ENCODE measurements around the gene SCFD1.
"Not testable (repeated sequence)": the region's sequence is repeated elsewhere in the genome, so short reads cannot be mapped to it uniquely, and the experiment has no call there.

SCFD1 gene

DNA sequence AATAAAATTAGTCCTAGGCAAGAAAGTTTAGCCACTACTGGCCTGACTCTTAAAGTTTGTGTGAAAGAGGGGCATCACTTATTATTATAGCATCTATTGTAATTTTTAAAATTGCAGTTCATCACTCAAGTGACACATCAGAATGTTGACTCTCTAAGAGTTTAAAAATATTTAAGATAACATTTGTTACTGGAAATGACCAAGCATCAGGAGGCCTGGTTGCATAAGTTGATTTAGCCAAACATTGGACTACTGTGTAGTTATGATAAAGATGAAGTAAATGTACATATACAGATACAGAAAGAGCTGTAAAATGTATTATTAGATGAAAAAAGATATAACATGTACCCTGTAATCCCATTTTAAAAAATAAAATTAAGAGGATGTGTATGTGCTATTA is 47.5 kb downstream of the SCFD1 start:
- Mint-ChIP-seq H3K4me3 (no peak overlapping the region), H3K36me3 (peaks cover 8% of the 10 kb centered on the region), H3K27ac (no peak overlapping the region)

DNA sequence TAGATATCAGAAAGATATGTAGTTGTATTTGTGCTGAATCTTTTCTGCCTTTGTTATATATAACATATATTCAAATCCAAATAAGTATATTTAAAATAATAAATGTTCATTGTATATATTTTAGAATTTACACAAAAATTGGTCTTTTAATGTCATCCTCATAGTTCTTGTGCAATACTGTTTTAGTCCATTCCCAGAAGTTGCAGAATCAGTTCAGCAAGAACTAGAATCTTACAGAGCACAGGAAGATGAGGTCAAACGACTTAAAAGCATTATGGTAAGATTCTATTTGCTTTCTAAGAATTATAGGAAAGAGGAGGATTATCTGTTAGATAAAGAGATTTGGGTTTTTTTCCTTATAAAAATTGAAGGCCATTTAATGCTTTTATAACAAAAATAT is 51.0 kb downstream of the SCFD1 start:
- Mint-ChIP-seq H3K27ac (no peak overlapping the region), H3K27me3 (no peaks in the 10 kb centered on the region), H3K4me1 (no peaks in the 10 kb centered on the region)

More for the DNA sequence above, 47.5 kb downstream of the SCFD1 start:
- ATAC-seq (ENCODE audit: low read depth) (no peak), DNase-seq (ENCODE audit: low spot score in 2 of 2) (no peak)
- no peaks in the 10 kb centered on the region for H3K9me3 Mint-ChIP-seq
- no peaks in the 10 kb centered on the region for H3K27me3 Mint-ChIP-seq
- no peaks in the 10 kb centered on the region for H3K4me1 Mint-ChIP-seq

GRCh38 chr14:30678926-30679431 is 56.9 kb downstream of the SCFD1 start:
- ATAC-seq (ENCODE audit: low read depth) = no peak
- Mint-ChIP-seq H3K9me3 (no peaks in the 10 kb centered on the region), H3K27me3 (no peaks in the 10 kb centered on the region), H3K27ac (no peak overlapping the region), H3K4me3 (no peak overlapping the region), H3K4me1 (no peaks in the 10 kb centered on the region), H3K36me3 (peaks cover 28% of the 10 kb centered on the region)
- DNase-seq (ENCODE audit: low spot score in 2 of 2) = no peak

More for the DNA sequence above, 51.0 kb downstream of the SCFD1 start:
- Mint-ChIP-seq H3K36me3 (peaks cover 13% of the 10 kb centered on the region), H3K9me3 (no peaks in the 10 kb centered on the region), H3K4me3 (no peak overlapping the region)
- ATAC-seq (ENCODE audit: low read depth) (no peak), DNase-seq (ENCODE audit: low spot score in 2 of 2) (no peak)

- ATAC-seq (ENCODE audit: low read depth) = no peak
These were observed 57.9 kb downstream of the SCFD1 start for GRCh38 chr14:30680036-30680435.

DNA sequence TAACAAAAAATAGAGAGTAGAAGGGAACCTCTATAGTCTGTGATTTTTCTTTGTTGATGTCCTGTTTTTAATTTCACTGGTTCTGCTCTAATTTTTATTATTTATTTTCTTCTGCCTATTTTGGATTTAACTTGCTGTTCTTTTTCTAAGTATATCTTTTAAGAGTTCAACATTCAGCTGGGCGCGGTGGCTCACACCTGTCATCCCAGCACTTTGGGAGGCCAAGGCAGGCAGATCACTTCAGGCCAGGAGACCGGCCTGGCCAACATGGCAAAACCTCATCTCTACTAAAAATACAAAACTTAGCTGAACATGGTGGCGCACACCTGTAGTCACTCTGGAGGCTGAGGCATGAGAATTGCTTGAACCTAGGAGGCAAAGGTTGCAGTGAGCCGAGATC is 58.7 kb downstream of the SCFD1 start:
- H3K27ac Mint-ChIP-seq; H3K4me3 Mint-ChIP-seq; ATAC-seq (ENCODE audit: low read depth); H3K9me3 Mint-ChIP-seq; H3K27me3 Mint-ChIP-seq; H3K4me1 Mint-ChIP-seq; DNase-seq (ENCODE audit: low spot score in 2 of 2): not testable (repeated sequence)
- H3K36me3 Mint-ChIP-seq = peaks cover 28% of the 10 kb centered on the region

More at GRCh38 chr14:30680036-30680435, 57.9 kb downstream of the SCFD1 start:
- H3K4me1 Mint-ChIP-seq = no peaks in the 10 kb centered on the region
- no peak for DNase-seq (ENCODE audit: low spot score in 2 of 2)
- H3K27me3 Mint-ChIP-seq = no peaks in the 10 kb centered on the region
- no peak overlapping the region for H3K4me3 Mint-ChIP-seq
- H3K27ac Mint-ChIP-seq = no peak overlapping the region
- peaks cover 28% of the 10 kb centered on the region for H3K36me3 Mint-ChIP-seq
- no peaks in the 10 kb centered on the region for H3K9me3 Mint-ChIP-seq

DNA sequence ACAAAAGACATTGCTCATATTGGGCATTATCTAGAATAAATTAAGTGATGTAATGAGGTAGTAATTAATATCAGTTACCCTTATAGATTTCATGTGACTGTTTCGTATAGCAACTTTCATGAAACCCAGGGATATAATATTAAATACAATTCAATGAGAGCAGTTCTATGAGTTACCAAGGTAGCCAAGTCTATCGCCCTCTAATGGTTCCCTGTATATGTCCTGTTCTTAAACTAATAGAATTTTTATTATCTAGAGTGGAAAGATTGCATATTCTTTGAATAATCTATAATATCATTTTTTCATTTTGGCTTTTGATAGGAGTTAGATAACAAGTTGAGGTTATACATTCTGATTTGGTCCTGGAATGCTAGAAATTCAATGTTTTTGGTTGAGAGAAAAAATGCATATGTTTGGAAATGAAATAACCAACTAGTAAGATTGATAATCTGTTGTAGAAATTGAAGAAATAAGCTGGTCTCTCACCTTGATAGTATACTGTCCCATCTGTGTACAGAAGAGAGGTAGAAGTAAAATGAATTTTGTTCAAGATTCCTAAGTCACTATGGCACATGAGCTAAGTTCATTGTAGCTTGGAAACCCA is 59.7 kb downstream of the SCFD1 start:
- H3K9me3 Mint-ChIP-seq = no peaks in the 10 kb centered on the region
- no peak overlapping the region for H3K4me3 Mint-ChIP-seq
- H3K4me1 Mint-ChIP-seq = no peaks in the 10 kb centered on the region
- DNase-seq (ENCODE audit: low spot score in 2 of 2) = no peak
- peaks cover 21% of the 10 kb centered on the region for H3K36me3 Mint-ChIP-seq
- H3K27me3 Mint-ChIP-seq = no peaks in the 10 kb centered on the region
- no peak for ATAC-seq (ENCODE audit: low read depth)
- H3K27ac Mint-ChIP-seq = no peak overlapping the region

GRCh38 chr14:30690487-30691355 is 68.6 kb downstream of the SCFD1 start:
- H3K4me1 Mint-ChIP-seq; H3K27me3 Mint-ChIP-seq; H3K9me3 Mint-ChIP-seq; H3K36me3 Mint-ChIP-seq; ATAC-seq (ENCODE audit: low read depth): not testable (repeated sequence)
- Mint-ChIP-seq H3K27ac (peak overlapping the region; percentile 90), H3K4me3 (peak overlapping the region; percentile 70)
- peak; percentile 10 for DNase-seq (ENCODE audit: low spot score in 2 of 2)

DNA sequence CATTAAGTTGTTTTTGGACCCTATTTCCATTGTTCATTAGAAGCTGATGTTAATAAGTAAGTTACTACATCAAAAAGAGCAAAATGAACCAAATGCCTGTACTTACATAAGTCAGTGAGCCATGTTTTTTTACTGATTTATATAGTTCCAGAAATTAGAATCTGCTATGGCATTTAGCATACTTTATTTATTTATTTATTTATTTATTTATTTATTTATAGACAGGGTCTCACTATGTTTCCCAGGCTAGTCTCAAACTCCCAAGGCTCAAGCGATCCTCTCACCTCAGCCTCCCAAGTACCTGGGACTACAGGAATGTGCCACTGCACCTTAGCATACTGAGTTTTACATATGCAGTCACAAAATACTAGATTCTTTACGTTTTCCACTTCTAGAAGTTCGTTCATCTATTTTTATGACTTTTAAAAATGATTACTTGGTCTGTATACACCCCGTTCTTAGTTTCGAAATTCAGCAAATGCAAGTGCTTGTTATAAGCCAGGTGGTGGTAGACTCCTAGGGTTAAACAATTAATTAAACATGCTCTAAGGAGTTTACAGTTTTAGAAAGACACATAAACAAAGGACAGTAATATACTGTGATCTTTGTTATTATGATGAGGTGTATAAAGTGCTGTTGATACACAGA is 69.8 kb downstream of the SCFD1 start:
- Mint-ChIP-seq H3K4me3 (no peak overlapping the region), H3K27ac (peak overlapping the region; percentile 1), H3K27me3 (no peaks in the 10 kb centered on the region), H3K9me3 (no peaks in the 10 kb centered on the region), H3K36me3 (peaks cover 12% of the 10 kb centered on the region), H3K4me1 (peaks cover 5% of the 10 kb centered on the region)
- no peak for ATAC-seq (ENCODE audit: low read depth)
- no peak for DNase-seq (ENCODE audit: low spot score in 2 of 2)

DNA sequence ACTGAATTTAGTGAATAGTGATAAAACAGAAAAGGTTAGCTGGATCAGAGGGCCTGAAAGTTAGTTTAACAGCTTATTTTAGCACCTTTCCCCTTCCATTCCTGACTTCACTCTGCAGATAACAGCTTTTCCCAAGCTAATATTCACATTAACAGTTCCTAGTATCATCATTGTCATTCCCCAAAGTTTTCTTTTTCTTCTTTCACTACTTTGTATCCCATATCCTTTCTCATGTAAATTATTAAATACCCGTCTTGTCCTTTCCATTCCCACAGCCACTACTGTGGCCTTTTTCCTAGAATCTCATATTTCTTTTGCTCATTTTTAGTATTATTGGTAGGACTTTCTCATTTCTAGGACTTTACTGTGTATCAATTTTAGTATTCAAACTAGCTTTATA is 70.5 kb downstream of the SCFD1 start:
- peaks cover 16% of the 10 kb centered on the region for H3K36me3 Mint-ChIP-seq
- ATAC-seq (ENCODE audit: low read depth) = no peak
- H3K4me3 Mint-ChIP-seq = no peak overlapping the region
- no peaks in the 10 kb centered on the region for H3K27me3 Mint-ChIP-seq
- H3K9me3 Mint-ChIP-seq = no peaks in the 10 kb centered on the region
- peaks cover 5% of the 10 kb centered on the region for H3K4me1 Mint-ChIP-seq
- H3K27ac Mint-ChIP-seq = peak overlapping the region; percentile 12
- DNase-seq (ENCODE audit: low spot score in 2 of 2) = no peak

DNA sequence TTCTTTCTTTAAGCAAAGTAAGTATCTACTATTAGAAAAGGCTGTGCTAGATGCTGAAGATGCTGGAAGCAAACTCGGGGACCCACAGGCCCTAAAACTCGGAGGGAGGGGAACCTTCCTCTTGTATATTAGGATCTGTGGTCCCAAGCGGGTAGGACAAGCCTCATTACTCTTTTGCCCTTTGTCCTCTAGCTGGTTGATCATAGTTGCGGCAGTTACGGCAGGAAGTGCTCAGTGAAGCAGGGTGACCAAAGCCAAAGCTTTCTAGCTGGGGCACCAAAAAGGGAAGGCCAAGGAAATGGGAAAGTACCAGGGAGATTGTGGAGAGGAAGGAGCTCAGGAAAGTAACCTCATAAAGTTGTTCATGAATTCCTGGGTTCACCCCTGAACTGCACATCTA is 76.3 kb downstream of the SCFD1 start:
- Mint-ChIP-seq H3K27ac (peak overlapping the region; percentile 29), H3K4me1 (peaks cover 3% of the 10 kb centered on the region), H3K9me3 (no peaks in the 10 kb centered on the region), H3K4me3 (no peak overlapping the region), H3K27me3 (no peaks in the 10 kb centered on the region), H3K36me3 (peaks cover 18% of the 10 kb centered on the region)
- DNase-seq (ENCODE audit: low spot score in 2 of 2) (no peak), ATAC-seq (ENCODE audit: low read depth) (no peak)

- no peak overlapping the region for H3K27ac Mint-ChIP-seq
- ATAC-seq (ENCODE audit: low read depth) = no peak
- H3K4me3 Mint-ChIP-seq = no peak overlapping the region
- no peaks in the 10 kb centered on the region for H3K27me3 Mint-ChIP-seq
- DNase-seq (ENCODE audit: low spot score in 2 of 2) = no peak
- no peaks in the 10 kb centered on the region for H3K4me1 Mint-ChIP-seq
- H3K36me3 Mint-ChIP-seq = peaks cover 12% of the 10 kb centered on the region
- no peaks in the 10 kb centered on the region for H3K9me3 Mint-ChIP-seq
These were observed 84.6 kb downstream of the SCFD1 start for GRCh38 chr14:30706704-30707103.

- H3K27ac Mint-ChIP-seq = no peak overlapping the region
These were observed 86.0 kb downstream of the SCFD1 start for GRCh38 chr14:30708157-30708556.

GRCh38 chr14:30709201-30709600 is 87.1 kb downstream of the SCFD1 start:
- Mint-ChIP-seq H3K36me3 (peaks cover 16% of the 10 kb centered on the region), H3K4me1 (no peaks in the 10 kb centered on the region), H3K4me3 (no peak overlapping the region), H3K9me3 (no peaks in the 10 kb centered on the region), H3K27ac (no peak overlapping the region), H3K27me3 (no peaks in the 10 kb centered on the region)
- DNase-seq (ENCODE audit: low spot score in 2 of 2) (no peak), ATAC-seq (ENCODE audit: low read depth) (no peak)

More at GRCh38 chr14:30708157-30708556, 86.0 kb downstream of the SCFD1 start:
- no peaks in the 10 kb centered on the region for H3K4me1 Mint-ChIP-seq
- ATAC-seq (ENCODE audit: low read depth) (no peak), DNase-seq (ENCODE audit: low spot score in 2 of 2) (no peak)
- no peaks in the 10 kb centered on the region for H3K27me3 Mint-ChIP-seq
- H3K9me3 Mint-ChIP-seq = no peaks in the 10 kb centered on the region
- H3K4me3 Mint-ChIP-seq = no peak overlapping the region
- H3K36me3 Mint-ChIP-seq = peaks cover 16% of the 10 kb centered on the region

DNA sequence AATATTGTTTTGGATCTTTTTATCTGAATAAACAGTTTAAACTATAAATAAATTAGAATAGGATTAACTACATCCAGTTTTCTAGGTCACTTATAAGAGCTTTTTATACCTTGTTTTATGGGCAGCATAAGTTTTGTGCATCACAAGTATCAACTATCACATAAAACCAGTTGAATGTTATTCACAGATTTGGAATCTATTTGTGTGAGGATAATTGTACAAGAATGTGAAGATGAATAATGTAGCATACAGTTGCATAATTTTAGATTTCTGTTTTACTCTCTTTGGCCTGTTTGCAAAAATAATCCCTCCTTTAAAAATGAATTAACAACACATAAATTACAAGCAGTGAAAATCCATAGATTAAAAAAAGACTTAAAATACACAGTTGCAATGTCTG is 88.8 kb downstream of the SCFD1 start:
- Mint-ChIP-seq H3K4me1 (no peaks in the 10 kb centered on the region), H3K9me3 (no peaks in the 10 kb centered on the region), H3K36me3 (peaks cover 14% of the 10 kb centered on the region), H3K27ac (no peak overlapping the region), H3K27me3 (no peaks in the 10 kb centered on the region), H3K4me3 (no peak overlapping the region)
- ATAC-seq (ENCODE audit: low read depth) (no peak), DNase-seq (ENCODE audit: low spot score in 2 of 2) (no peak)
